Measurements from ENCODE around the gene PSKH1.

Gene PSKH1

DNA sequence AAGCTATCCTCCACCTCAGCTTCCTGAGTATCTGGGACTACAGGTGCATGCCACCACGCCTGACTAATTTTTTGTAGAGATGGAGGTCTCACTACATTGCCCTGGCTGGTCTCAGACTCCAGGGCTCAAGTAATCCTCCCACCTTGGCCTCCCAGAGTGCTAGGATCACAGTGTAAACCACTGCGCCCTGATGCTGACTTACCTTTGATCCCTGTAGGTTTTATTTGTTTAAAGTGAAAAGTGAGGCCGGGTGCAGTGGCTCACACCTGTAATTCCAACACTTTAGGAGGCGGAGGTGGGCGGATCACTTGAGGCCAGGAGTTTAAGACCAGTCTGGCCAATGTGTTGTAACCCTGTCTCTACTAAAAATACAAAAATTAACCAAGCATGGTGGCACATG is 8.7 kb downstream of the PSKH1 start:
- Histone ChIP-seq H3K9me3 (ENCODE audit: control insufficient read depth, insufficient read depth, low read depth, low read length) (no peaks in the 10 kb centered on the region), H3K4me3 (ENCODE audit: low read depth, low read length) (no peak overlapping the region), H3K27ac (ENCODE audit: extremely low read depth, low read depth, low read length) (no peak overlapping the region), H3K4me1 (ENCODE audit: control insufficient read depth, insufficient read depth, low read length) (no peaks in the 10 kb centered on the region; the same call in 1 of the 2 replicates), H3K36me3 (ENCODE audit: control insufficient read depth in 2 of 2, insufficient read depth in 1 of 2, low read length in 2 of 2) (peaks cover 5 to 19% of the 10 kb centered on the region in 2 experiments; a peak in 2 of 3 replicates)
- POLR2A ChIA-PET: no interaction called here
- CTCF ChIA-PET: interaction anchor here (0.7 kb wide), 1 partner anchor 127 kb away, joined by 4 read pairs; no protein-coding TSS in a partner anchor
- TF ChIP-seq ZNF626 (tag by site-specific recombination; IDR thresholded peaks at IDR 0.05): no peak
- TF ChIP-seq, protein P1, sequence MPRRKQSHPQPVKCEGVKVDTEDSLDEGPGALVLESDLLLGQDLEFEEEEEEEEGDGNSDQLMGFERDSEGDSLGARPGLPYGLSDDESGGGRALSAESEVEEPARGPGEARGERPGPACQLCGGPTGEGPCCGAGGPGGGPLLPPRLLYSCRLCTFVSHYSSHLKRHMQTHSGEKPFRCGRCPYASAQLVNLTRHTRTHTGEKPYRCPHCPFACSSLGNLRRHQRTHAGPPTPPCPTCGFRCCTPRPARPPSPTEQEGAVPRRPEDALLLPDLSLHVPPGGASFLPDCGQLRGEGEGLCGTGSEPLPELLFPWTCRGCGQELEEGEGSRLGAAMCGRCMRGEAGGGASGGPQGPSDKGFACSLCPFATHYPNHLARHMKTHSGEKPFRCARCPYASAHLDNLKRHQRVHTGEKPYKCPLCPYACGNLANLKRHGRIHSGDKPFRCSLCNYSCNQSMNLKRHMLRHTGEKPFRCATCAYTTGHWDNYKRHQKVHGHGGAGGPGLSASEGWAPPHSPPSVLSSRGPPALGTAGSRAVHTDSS (tag by site-specific recombination; IDR thresholded peaks at IDR 0.05): no peak
- TF ChIP-seq ZNF146 (tag by site-specific recombination; IDR thresholded peaks at IDR 0.05): no peak
- TF ChIP-seq ZNF529 (tag by site-specific recombination; IDR thresholded peaks at IDR 0.05; ENCODE audit: insufficient replicate concordance): no peak
- no peak for TF ChIP-seq KLF16 (tag by site-specific recombination; IDR thresholded peaks at IDR 0.05)
- no peak for TF ChIP-seq ZNF596 (tag by site-specific recombination; IDR thresholded peaks at IDR 0.05)
- TF ChIP-seq, protein P2, sequence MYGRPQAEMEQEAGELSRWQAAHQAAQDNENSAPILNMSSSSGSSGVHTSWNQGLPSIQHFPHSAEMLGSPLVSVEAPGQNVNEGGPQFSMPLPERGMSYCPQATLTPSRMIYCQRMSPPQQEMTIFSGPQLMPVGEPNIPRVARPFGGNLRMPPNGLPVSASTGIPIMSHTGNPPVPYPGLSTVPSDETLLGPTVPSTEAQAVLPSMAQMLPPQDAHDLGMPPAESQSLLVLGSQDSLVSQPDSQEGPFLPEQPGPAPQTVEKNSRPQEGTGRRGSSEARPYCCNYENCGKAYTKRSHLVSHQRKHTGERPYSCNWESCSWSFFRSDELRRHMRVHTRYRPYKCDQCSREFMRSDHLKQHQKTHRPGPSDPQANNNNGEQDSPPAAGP (tag by site-specific recombination; IDR thresholded peaks at IDR 0.05): no peak
- TF ChIP-seq ZNF121 (tag by site-specific recombination; IDR thresholded peaks at IDR 0.05): 0 out of 2 replicates have a peak, but pooled peaks have one; percentile 20

DNA sequence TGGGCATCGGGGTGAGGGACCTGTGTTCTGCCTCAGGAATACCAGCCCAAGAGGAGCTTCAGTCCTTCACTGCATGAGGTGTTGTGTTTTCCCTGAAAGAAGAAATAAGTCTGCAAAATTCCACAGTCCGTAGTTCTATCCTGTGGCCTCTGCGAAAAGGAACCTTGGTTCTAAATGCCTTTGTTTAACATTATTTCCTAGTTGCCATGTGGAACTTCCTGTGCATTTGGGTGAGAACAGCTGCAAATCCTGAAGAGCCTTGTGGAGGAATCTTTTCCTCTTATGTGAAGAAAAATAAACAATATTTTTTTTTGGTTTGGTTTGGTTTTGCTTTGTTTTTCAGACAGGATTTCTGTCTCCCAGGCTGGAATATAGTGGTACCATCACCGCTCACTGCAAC is 9.8 kb downstream of the PSKH1 start:
- Histone ChIP-seq H3K4me3 (ENCODE audit: low read depth, low read length) (no peak overlapping the region), H3K9me3 (ENCODE audit: control insufficient read depth, insufficient read depth, low read depth, low read length) (no peaks in the 10 kb centered on the region), H3K36me3 (ENCODE audit: control insufficient read depth in 2 of 2, insufficient read depth in 1 of 2, low read length in 2 of 2) (peaks cover 5 to 18% of the 10 kb centered on the region in 2 experiments; a peak in 2 of 3 replicates), H3K4me1 (ENCODE audit: control insufficient read depth, insufficient read depth, low read length) (no peaks in the 10 kb centered on the region), H3K27ac (ENCODE audit: extremely low read depth, low read depth, low read length) (no peak overlapping the region)
- ChIA-PET CTCF (interaction anchor here (0.5 to 2.5 kb wide), 4 partner anchors 19 to 382 kb away, joined by 3 to 9 read pairs (median 3); partner anchors contain the start of genes ACD and NRN1L), POLR2A (no interaction called here)
- TF ChIP-seq ZNF629 (tag by site-specific recombination; IDR thresholded peaks at IDR 0.05) (no peak), ZNF530 (tag by site-specific recombination; IDR thresholded peaks at IDR 0.05; ENCODE audit: low read depth) (no peak), ZNF626 (tag by site-specific recombination; IDR thresholded peaks at IDR 0.05) (no peak), ZNF174 (tag by site-specific recombination; IDR thresholded peaks at IDR 0.05) (no peak), MEIS1 (CRISPR knock-in tag; IDR thresholded peaks at IDR 0.05; ENCODE audit: borderline replicate concordance) (no peak), ZNF248 (tag by site-specific recombination; IDR thresholded peaks at IDR 0.05) (no peak), GLIS1 (tag by site-specific recombination; IDR thresholded peaks at IDR 0.05) (no peak)
- TF ChIP-seq, protein P3, sequence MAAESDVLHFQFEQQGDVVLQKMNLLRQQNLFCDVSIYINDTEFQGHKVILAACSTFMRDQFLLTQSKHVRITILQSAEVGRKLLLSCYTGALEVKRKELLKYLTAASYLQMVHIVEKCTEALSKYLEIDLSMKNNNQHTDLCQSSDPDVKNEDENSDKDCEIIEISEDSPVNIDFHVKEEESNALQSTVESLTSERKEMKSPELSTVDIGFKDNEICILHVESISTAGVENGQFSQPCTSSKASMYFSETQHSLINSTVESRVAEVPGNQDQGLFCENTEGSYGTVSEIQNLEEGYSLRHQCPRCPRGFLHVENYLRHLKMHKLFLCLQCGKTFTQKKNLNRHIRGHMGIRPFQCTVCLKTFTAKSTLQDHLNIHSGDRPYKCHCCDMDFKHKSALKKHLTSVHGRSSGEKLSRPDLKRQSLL (tag by site-specific recombination; IDR thresholded peaks at IDR 0.05): no peak
- TF ChIP-seq, protein P4, sequence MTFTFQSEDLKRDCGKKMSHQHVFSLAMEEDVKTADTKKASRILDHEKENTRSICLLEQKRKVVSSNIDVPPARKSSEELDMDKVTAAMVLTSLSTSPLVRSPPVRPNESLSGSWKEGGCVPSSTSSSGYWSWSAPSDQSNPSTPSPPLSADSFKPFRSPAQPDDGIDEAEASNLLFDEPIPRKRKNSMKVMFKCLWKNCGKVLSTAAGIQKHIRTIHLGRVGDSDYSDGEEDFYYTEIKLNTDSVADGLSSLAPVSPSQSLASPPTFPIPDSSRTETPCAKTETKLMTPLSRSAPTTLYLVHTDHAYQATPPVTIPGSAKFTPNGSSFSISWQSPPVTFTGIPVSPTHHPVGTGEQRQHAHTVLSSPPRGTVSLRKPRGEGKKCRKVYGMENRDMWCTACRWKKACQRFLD (tag by site-specific recombination; IDR thresholded peaks at IDR 0.05): no peak
